ENCODE data around the gene PWWP2B. TPM values are rescaled to one million over a fixed set of nuclear protein-coding genes. Genes with fewer than 3 reads are reported as not detected.

The PWWP2B gene
- total and polyA plus RNA-seq, 2 of the 13 experiments (the other 11 are each of a cell fraction or from before 2014, with no cell fraction given): 2.3 to 4.7 TPM

DNA sequence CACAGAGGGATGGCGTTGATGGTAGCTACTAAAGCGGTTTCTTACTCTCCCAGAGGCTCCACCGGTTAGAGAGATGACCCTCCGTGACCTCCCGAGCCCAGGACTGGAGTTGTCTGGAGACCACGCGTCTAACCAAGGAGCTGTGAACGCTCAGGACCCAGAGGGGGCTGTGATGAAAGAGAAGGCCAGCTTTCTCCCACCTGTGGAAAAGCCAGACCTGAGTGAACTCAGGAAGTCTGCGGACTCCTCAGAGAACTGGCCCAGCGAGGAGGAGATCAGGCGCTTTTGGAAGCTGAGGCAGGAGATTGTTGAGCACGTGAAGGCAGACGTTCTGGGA, 49.1 kb upstream of the PWWP2B start (continued):
- no peak for TF ChIP-seq CHD2 (IDR thresholded peaks at IDR 0.05; ENCODE audit: low read depth, low read length)
- TF ChIP-seq FOSL1 (CRISPR knock-in tag; IDR thresholded peaks at IDR 0.05; ENCODE audit: borderline replicate concordance): no peak
- TF ChIP-seq SRF (IDR thresholded peaks at IDR 0.05; ENCODE audit: low read depth, low read length): no peak
- TF ChIP-seq SUZ12 (IDR thresholded peaks at IDR 0.05; ENCODE audit: low read depth, low read length): no peak
- TF ChIP-seq ZFP62 (CRISPR knock-in tag; IDR thresholded peaks at IDR 0.05): no peak
- TF ChIP-seq U2AF2 (IDR thresholded peaks at IDR 0.05; ENCODE audit: low read depth, low read length): no peak

DNA sequence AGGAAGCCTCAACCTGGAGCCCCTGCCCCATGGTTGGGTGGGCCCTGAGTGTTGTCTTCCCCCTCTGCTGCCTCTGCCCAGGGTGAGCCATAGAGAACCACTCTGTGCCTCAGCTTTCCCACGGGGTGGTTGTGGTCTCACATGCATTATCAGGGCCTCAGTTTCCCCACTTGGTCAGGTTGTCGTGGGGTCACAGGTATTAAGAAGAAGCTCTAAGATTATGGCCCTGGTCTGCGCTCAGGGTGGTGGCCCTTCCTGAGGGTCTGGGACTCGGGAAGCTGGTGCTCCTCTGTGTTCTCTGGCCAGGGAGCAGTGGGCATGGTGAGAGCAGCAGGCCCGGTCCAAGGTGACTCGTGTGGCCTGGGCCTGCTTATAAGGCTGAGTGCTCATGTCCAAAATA, 47.2 kb upstream of the PWWP2B start:
- H3K79me2 ChIP-seq (ENCODE audit: insufficient read depth, low read length): no peaks in the 10 kb centered on the region
- no peak overlapping the region for H3K4me2 ChIP-seq (ENCODE audit: low read depth, low read length)
- H3K27ac ChIP-seq (ENCODE audit: extremely low read length, insufficient read depth, low read length): no peak overlapping the region
- H4K20me1 ChIP-seq (ENCODE audit: insufficient read depth, low read length): no peaks in the 10 kb centered on the region
- H3K27me3 ChIP-seq (ENCODE audit: control insufficient read depth in 1 of 2, insufficient read depth in 2 of 2, low read length in 2 of 2): no peaks in the 10 kb centered on the region
- TF ChIP-seq SMARCE1 (IDR thresholded peaks at IDR 0.05; ENCODE audit: borderline replicate concordance) (no peak), JDP2 (CRISPR knock-in tag; IDR thresholded peaks at IDR 0.05; ENCODE audit: borderline replicate concordance) (no peak), ZNF619 (CRISPR knock-in tag; IDR thresholded peaks at IDR 0.05) (no peak), SMAD1 (CRISPR knock-in tag; IDR thresholded peaks at IDR 0.05; ENCODE audit: borderline replicate concordance, low read depth) (no peak)
- H2AFZ ChIP-seq (ENCODE audit: low read length): no peak overlapping the region
- no TSS peak for BruUV-seq (replicated peaks)
- ChIA-PET CTCF (ENCODE audit: low intra/inter-chr PET ratio, low total read pairs) (no interaction called here), POLR2A (no interaction called here)
- H3K9ac ChIP-seq (ENCODE audit: insufficient read depth, low read depth, low read length): no peak overlapping the region
- peaks cover 13% of the 10 kb centered on the region for H3K4me1 ChIP-seq (ENCODE audit: insufficient read depth, low read length)
- no peaks in the 10 kb centered on the region for H3K36me3 ChIP-seq (replicated peaks in 1 of 2; ENCODE audit: control insufficient read depth in 1 of 2, insufficient read depth in 2 of 2, low read length in 2 of 2)
- intact Hi-C loops (cut with micrococcal nuclease; ENCODE audit: unreplicated experiment) (no loop called here), in situ Hi-C loops (cut with HindIII; ENCODE audit: extremely low pct_ligation_motif_present, low pct_unique_long_range_greater_than_20kb) (loop anchor here (5.0 kb wide), 1 partner anchor 127 kb away; no protein-coding TSS in a partner anchor)
- WGBS (ENCODE audit: low lambda C conversion rate): 82% methylated on average over 6 of the region's 6 CpGs
- ATAC-seq: no peak
- no peak for DNase-seq (ENCODE audit: low spot score)
- H3K9me3 ChIP-seq (ENCODE audit: low read length): no peaks in the 10 kb centered on the region
- FAIRE-seq: no peak
- H3K4me3 ChIP-seq (replicated peaks in 1 of 3; ENCODE audit: insufficient read depth in 1 of 3, low read depth in 2 of 3, low read length in 3 of 3): no peak overlapping the region
